ENCODE data around the gene SAXO2. TPM values are rescaled to one million over a fixed set of nuclear protein-coding genes. Genes with fewer than 3 reads are reported as not detected.
A peak's percentile ranks its signal among the peaks of the same experiment; 100 is the strongest.
"Not testable (repeated sequence)": the region's sequence is repeated elsewhere in the genome, so short reads cannot be mapped to it uniquely, and the experiment has no call there.

Gene SAXO2
- total and polyA plus RNA-seq, 2 of the 8 experiments (the other 6 are each of a cell fraction or from before 2014, with no cell fraction given): 3.1 TPM

- H4K8ac ChIP-seq (ENCODE audit: extremely low read depth, insufficient read depth, low read length); H2BK12ac ChIP-seq (ENCODE audit: low read depth, low read length); H2BK15ac ChIP-seq (ENCODE audit: low read length); H3K9me3 ChIP-seq (ENCODE audit: insufficient read depth in 2 of 2, low read depth in 1 of 2, low read length in 1 of 2); H3K4me1 ChIP-seq (replicated peaks in 1 of 4; ENCODE audit: control insufficient read depth in 3 of 4, insufficient read depth in 4 of 4, low read length in 3 of 4); POLR2A ChIA-PET (ENCODE audit: partially characterized antibody); H2AFZ ChIP-seq (ENCODE audit: low read length); H3K79me1 ChIP-seq (ENCODE audit: low read depth, low read length); FAIRE-seq; H3K36me3 ChIP-seq (ENCODE audit: control insufficient read depth in 2 of 4, insufficient read depth in 4 of 4, low read length in 3 of 4); H2BK120ac ChIP-seq (replicated peaks; ENCODE audit: low read depth, low read length); H3K56ac ChIP-seq (replicated peaks; ENCODE audit: insufficient read length, low read depth, low read length); H3K23ac ChIP-seq (ENCODE audit: insufficient read length); H2BK5ac ChIP-seq (ENCODE audit: low read depth, low read length); H4K20me1 ChIP-seq (replicated peaks in 1 of 2; ENCODE audit: control insufficient read depth in 1 of 2, insufficient read depth in 2 of 2, low read length in 2 of 2); H3K23me2 ChIP-seq (ENCODE audit: low read depth, low read length); H3K4me3 ChIP-seq (ENCODE audit: extremely low read depth in 1 of 4, insufficient read depth in 2 of 4, low read depth in 3 of 4, low read length in 4 of 4); H3K27ac ChIP-seq (ENCODE audit: low read depth, low read length); H3K9ac ChIP-seq (replicated peaks in 1 of 4; ENCODE audit: extremely low read depth in 1 of 4, low read depth in 3 of 4, low read length in 3 of 4); H3K4me2 ChIP-seq (ENCODE audit: insufficient read depth in 1 of 2, low read depth in 2 of 2, low read length in 2 of 2); H2BK20ac ChIP-seq (ENCODE audit: low read length); CTCF ChIA-PET (ENCODE audit: partially characterized antibody); H4K91ac ChIP-seq (replicated peaks; ENCODE audit: insufficient read length, low read length); H3K27me3 ChIP-seq (replicated peaks in 1 of 4; ENCODE audit: control insufficient read depth in 3 of 4, extremely low read depth in 1 of 4, insufficient read depth in 3 of 4, low read length in 3 of 4); H3K18ac ChIP-seq (ENCODE audit: extremely low read depth, low read length); H2AK5ac ChIP-seq (ENCODE audit: low read depth, low read length); H4K5ac ChIP-seq (ENCODE audit: insufficient read length, low read depth, low read length); H3K4ac ChIP-seq (replicated peaks; ENCODE audit: insufficient read length, low read depth, low read length); H3K79me2 ChIP-seq (ENCODE audit: control insufficient read depth in 1 of 2, insufficient read depth in 2 of 2, low read length in 2 of 2); H3K14ac ChIP-seq (ENCODE audit: insufficient read length): not testable (repeated sequence)
- peak in 1 of 2 experiments; percentile 38 for DNase-seq (ENCODE audit: low read depth in 1 of 2, low spot score in 2 of 2)
- WGBS, 2 experiments (ENCODE audit: extremely low coverage in 1 of 2, insufficient coverage in 1 of 2, insufficient read length in 1 of 2, insufficient replicate concordance in 2 of 2, low coverage in 1 of 2, low lambda C conversion rate in 2 of 2, missing lambda C conversion rate in 1 of 2): 88% methylated on average over 6 of the region's 10 CpGs; no CpG with 5 or more reads in 1 of the 2 experiments
Observed at GRCh38 chr15:82327372-82327771, 64.8 kb downstream of the SAXO2 start.
